Measurements from ENCODE around the gene UBP1. TPM values are rescaled to one million over a fixed set of nuclear protein-coding genes. Genes with fewer than 3 reads are reported as not detected.

Gene UBP1
- total RNA-seq, 2 donors from 2014 or later = 41.5 to 53.9 TPM

GRCh38 chr3:33403756-33404155, 36.4 kb downstream of the UBP1 start:
- Histone ChIP-seq H3K4me3 (no peak overlapping the region), H3K4me1 (no peaks in the 10 kb centered on the region), H3K36me3 (peaks cover 79% of the 10 kb centered on the region), H3K27me3 (no peaks in the 10 kb centered on the region), H3K9me3 (no peaks in the 10 kb centered on the region), H3K27ac (no peak overlapping the region)
- no peak for DNase-seq (ENCODE audit: low spot score)
- no peak for TF ChIP-seq CTCF (IDR thresholded peaks at IDR 0.05)

- no peaks in the 10 kb centered on the region for H3K9me3 ChIP-seq
- H3K27ac ChIP-seq = no peak overlapping the region
- no peak overlapping the region for H3K4me3 ChIP-seq
- H3K36me3 ChIP-seq = peaks cover 78% of the 10 kb centered on the region
- no peak for DNase-seq (ENCODE audit: low spot score)
- no peak for TF ChIP-seq CTCF (IDR thresholded peaks at IDR 0.05)
- no peaks in the 10 kb centered on the region for H3K4me1 ChIP-seq
- H3K27me3 ChIP-seq = no peaks in the 10 kb centered on the region
Observed at GRCh38 chr3:33402936-33403335, 37.3 kb downstream of the UBP1 start.

- TF ChIP-seq CTCF (IDR thresholded peaks at IDR 0.05) = no peak
- peaks cover 77% of the 10 kb centered on the region for H3K36me3 ChIP-seq
- H3K9me3 ChIP-seq = no peaks in the 10 kb centered on the region
- no peak overlapping the region for H3K27ac ChIP-seq
- no peaks in the 10 kb centered on the region for H3K4me1 ChIP-seq
- DNase-seq (ENCODE audit: low spot score) = no peak
- no peaks in the 10 kb centered on the region for H3K27me3 ChIP-seq
- H3K4me3 ChIP-seq = no peak overlapping the region
Observed at GRCh38 chr3:33401781-33402180, 38.4 kb downstream of the UBP1 start.

- no peak for TF ChIP-seq CTCF (IDR thresholded peaks at IDR 0.05)
- Histone ChIP-seq H3K4me3 (no peak overlapping the region), H3K27ac (no peak overlapping the region), H3K4me1 (no peaks in the 10 kb centered on the region), H3K36me3 (peaks cover 82% of the 10 kb centered on the region), H3K27me3 (no peaks in the 10 kb centered on the region), H3K9me3 (no peaks in the 10 kb centered on the region)
- no peak for DNase-seq (ENCODE audit: low spot score)
Observed at GRCh38 chr3:33398410-33398809, 41.8 kb downstream of the UBP1 start.

GRCh38 chr3:33395900-33396299, 44.3 kb downstream of the UBP1 start:
- no peak for DNase-seq (ENCODE audit: low spot score)
- no peak overlapping the region for H3K27ac ChIP-seq
- no peaks in the 10 kb centered on the region for H3K9me3 ChIP-seq
- peaks cover 82% of the 10 kb centered on the region for H3K36me3 ChIP-seq
- TF ChIP-seq CTCF (IDR thresholded peaks at IDR 0.05) = no peak
- H3K4me3 ChIP-seq = no peak overlapping the region
- H3K4me1 ChIP-seq = no peaks in the 10 kb centered on the region
- H3K27me3 ChIP-seq = no peaks in the 10 kb centered on the region

- peaks cover 73% of the 10 kb centered on the region for H3K36me3 ChIP-seq
- H3K4me1 ChIP-seq = no peaks in the 10 kb centered on the region
- no peak overlapping the region for H3K4me3 ChIP-seq
- no peak for DNase-seq (ENCODE audit: low spot score)
- no peak overlapping the region for H3K27ac ChIP-seq
- no peaks in the 10 kb centered on the region for H3K9me3 ChIP-seq
- no peak for TF ChIP-seq CTCF (IDR thresholded peaks at IDR 0.05)
- H3K27me3 ChIP-seq = no peaks in the 10 kb centered on the region
Observed at GRCh38 chr3:33394403-33395054, 45.7 kb downstream of the UBP1 start.
